ENCODE results near the gene GBP4. TPM values are rescaled to one million over a fixed set of nuclear protein-coding genes. Genes with fewer than 3 reads are reported as not detected.

The GBP4 gene
- total RNA-seq, 1 experiment from 2014 or later = not detected

- Histone ChIP-seq H3K9ac (ENCODE audit: low read length) (no peak overlapping the region), H3K27me3 (ENCODE audit: low read length) (no peaks in the 10 kb centered on the region), H3K9me2 (replicated peaks; ENCODE audit: insufficient read depth, low read length) (no peaks in the 10 kb centered on the region), H3K4me3 (ENCODE audit: low read length) (no peak overlapping the region), H3K27ac (ENCODE audit: low read length) (no peak overlapping the region), H3K79me2 (ENCODE audit: low read length) (no peaks in the 10 kb centered on the region), H3K4me2 (ENCODE audit: low read depth, low read length, poor library complexity, severe bottlenecking) (no peak overlapping the region), H2AFZ (ENCODE audit: low read length) (no peak overlapping the region), H3K9me3 (ENCODE audit: low read length) (no peaks in the 10 kb centered on the region), H3K4me1 (ENCODE audit: low read length) (no peaks in the 10 kb centered on the region), H3K36me3 (ENCODE audit: insufficient read depth, low read length) (no peaks in the 10 kb centered on the region), H4K20me1 (ENCODE audit: insufficient read depth, low read depth, low read length) (no peaks in the 10 kb centered on the region)
- DNase-seq = no peak
These were observed 31.0 kb downstream of the GBP4 start for GRCh38 chr1:89167590-89168230.

- Histone ChIP-seq H3K36me3 (ENCODE audit: insufficient read depth, low read length) (no peaks in the 10 kb centered on the region), H3K4me2 (ENCODE audit: low read depth, low read length, poor library complexity, severe bottlenecking) (no peak overlapping the region), H3K27ac (ENCODE audit: low read length) (no peak overlapping the region), H3K4me3 (ENCODE audit: low read length) (no peak overlapping the region), H3K27me3 (ENCODE audit: low read length) (no peaks in the 10 kb centered on the region), H3K9me3 (ENCODE audit: low read length) (no peaks in the 10 kb centered on the region), H2AFZ (ENCODE audit: low read length) (no peak overlapping the region), H4K20me1 (ENCODE audit: insufficient read depth, low read depth, low read length) (no peaks in the 10 kb centered on the region), H3K9ac (ENCODE audit: low read length) (no peak overlapping the region), H3K9me2 (replicated peaks; ENCODE audit: insufficient read depth, low read length) (no peaks in the 10 kb centered on the region), H3K79me2 (ENCODE audit: low read length) (no peaks in the 10 kb centered on the region), H3K4me1 (ENCODE audit: low read length) (no peaks in the 10 kb centered on the region)
- DNase-seq = no peak
These were observed 32.0 kb downstream of the GBP4 start for GRCh38 chr1:89166705-89167104.

GRCh38 chr1:89165811-89166210, 32.9 kb downstream of the GBP4 start:
- no peaks in the 10 kb centered on the region for H3K36me3 ChIP-seq (ENCODE audit: insufficient read depth, low read length)
- H3K27ac ChIP-seq (ENCODE audit: low read length) = no peak overlapping the region
- H3K9ac ChIP-seq (ENCODE audit: low read length) = no peak overlapping the region
- H3K4me2 ChIP-seq (ENCODE audit: low read depth, low read length, poor library complexity, severe bottlenecking) = no peak overlapping the region
- no peaks in the 10 kb centered on the region for H3K9me3 ChIP-seq (ENCODE audit: low read length)
- no peak overlapping the region for H2AFZ ChIP-seq (ENCODE audit: low read length)
- H3K79me2 ChIP-seq (ENCODE audit: low read length) = no peaks in the 10 kb centered on the region
- no peaks in the 10 kb centered on the region for H3K9me2 ChIP-seq (replicated peaks; ENCODE audit: insufficient read depth, low read length)
- no peaks in the 10 kb centered on the region for H3K27me3 ChIP-seq (ENCODE audit: low read length)
- no peaks in the 10 kb centered on the region for H4K20me1 ChIP-seq (ENCODE audit: insufficient read depth, low read depth, low read length)
- no peak for DNase-seq
- no peak overlapping the region for H3K4me3 ChIP-seq (ENCODE audit: low read length)
- no peaks in the 10 kb centered on the region for H3K4me1 ChIP-seq (ENCODE audit: low read length)

- Histone ChIP-seq H3K36me3 (ENCODE audit: insufficient read depth, low read length) (no peaks in the 10 kb centered on the region), H3K27me3 (ENCODE audit: low read length) (no peaks in the 10 kb centered on the region), H3K9me3 (ENCODE audit: low read length) (no peaks in the 10 kb centered on the region), H2AFZ (ENCODE audit: low read length) (no peak overlapping the region), H3K79me2 (ENCODE audit: low read length) (no peaks in the 10 kb centered on the region), H3K9me2 (replicated peaks; ENCODE audit: insufficient read depth, low read length) (no peaks in the 10 kb centered on the region), H3K4me2 (ENCODE audit: low read depth, low read length, poor library complexity, severe bottlenecking) (no peak overlapping the region), H4K20me1 (ENCODE audit: insufficient read depth, low read depth, low read length) (no peaks in the 10 kb centered on the region), H3K4me1 (ENCODE audit: low read length) (no peaks in the 10 kb centered on the region; the same call in 1 of the 2 replicates), H3K9ac (ENCODE audit: low read length) (no peak overlapping the region), H3K27ac (ENCODE audit: low read length) (no peak overlapping the region), H3K4me3 (ENCODE audit: low read length) (no peak overlapping the region)
- DNase-seq = no peak
These were observed 47.7 kb downstream of the GBP4 start for GRCh38 chr1:89151047-89151446.

GRCh38 chr1:89149976-89150375, 48.8 kb downstream of the GBP4 start:
- DNase-seq = no peak
- no peak overlapping the region for H3K9ac ChIP-seq (ENCODE audit: low read length)

GRCh38 chr1:89149229-89149628, 49.5 kb downstream of the GBP4 start:
- no peak overlapping the region for H3K27ac ChIP-seq (ENCODE audit: low read length)
- H3K4me2 ChIP-seq (ENCODE audit: low read depth, low read length, poor library complexity, severe bottlenecking) = no peak overlapping the region
- no peaks in the 10 kb centered on the region for H3K79me2 ChIP-seq (ENCODE audit: low read length)
- no peaks in the 10 kb centered on the region; the same call in 1 of the 2 replicates for H3K4me1 ChIP-seq (ENCODE audit: low read length)
- H2AFZ ChIP-seq (ENCODE audit: low read length) = no peak overlapping the region
- no peaks in the 10 kb centered on the region for H3K9me2 ChIP-seq (replicated peaks; ENCODE audit: insufficient read depth, low read length)
- no peaks in the 10 kb centered on the region for H3K9me3 ChIP-seq (ENCODE audit: low read length)
- no peak overlapping the region for H3K9ac ChIP-seq (ENCODE audit: low read length)
- H3K4me3 ChIP-seq (ENCODE audit: low read length) = no peak overlapping the region
- DNase-seq = no peak
- no peaks in the 10 kb centered on the region for H3K27me3 ChIP-seq (ENCODE audit: low read length)
- no peaks in the 10 kb centered on the region for H4K20me1 ChIP-seq (ENCODE audit: insufficient read depth, low read depth, low read length)
- no peaks in the 10 kb centered on the region for H3K36me3 ChIP-seq (ENCODE audit: insufficient read depth, low read length)

More at GRCh38 chr1:89149976-89150375, 48.8 kb downstream of the GBP4 start:
- Histone ChIP-seq H3K36me3 (ENCODE audit: insufficient read depth, low read length) (no peaks in the 10 kb centered on the region), H3K4me2 (ENCODE audit: low read depth, low read length, poor library complexity, severe bottlenecking) (no peak overlapping the region), H3K9me3 (ENCODE audit: low read length) (no peaks in the 10 kb centered on the region), H3K9me2 (replicated peaks; ENCODE audit: insufficient read depth, low read length) (no peaks in the 10 kb centered on the region), H3K4me3 (ENCODE audit: low read length) (no peak overlapping the region), H3K27me3 (ENCODE audit: low read length) (no peaks in the 10 kb centered on the region), H3K4me1 (ENCODE audit: low read length) (no peaks in the 10 kb centered on the region; the same call in 1 of the 2 replicates), H3K27ac (ENCODE audit: low read length) (no peak overlapping the region), H4K20me1 (ENCODE audit: insufficient read depth, low read depth, low read length) (no peaks in the 10 kb centered on the region), H3K79me2 (ENCODE audit: low read length) (no peaks in the 10 kb centered on the region), H2AFZ (ENCODE audit: low read length) (no peak overlapping the region)

GRCh38 chr1:89147678-89148658, 50.8 kb downstream of the GBP4 start:
- Histone ChIP-seq H3K36me3 (ENCODE audit: insufficient read depth, low read length) (no peaks in the 10 kb centered on the region), H3K4me1 (ENCODE audit: low read length) (no peaks in the 10 kb centered on the region; the same call in 1 of the 2 replicates), H2AFZ (ENCODE audit: low read length) (no peak overlapping the region), H3K9me3 (ENCODE audit: low read length) (no peaks in the 10 kb centered on the region), H3K79me2 (ENCODE audit: low read length) (no peaks in the 10 kb centered on the region), H3K4me2 (ENCODE audit: low read depth, low read length, poor library complexity, severe bottlenecking) (no peak overlapping the region), H3K27ac (ENCODE audit: low read length) (no peak overlapping the region), H3K27me3 (ENCODE audit: low read length) (no peaks in the 10 kb centered on the region), H3K4me3 (ENCODE audit: low read length) (no peak overlapping the region), H3K9ac (ENCODE audit: low read length) (no peak overlapping the region), H3K9me2 (replicated peaks; ENCODE audit: insufficient read depth, low read length) (no peaks in the 10 kb centered on the region), H4K20me1 (ENCODE audit: insufficient read depth, low read depth, low read length) (no peaks in the 10 kb centered on the region)
- no peak for DNase-seq

- H3K4me2 ChIP-seq (ENCODE audit: low read depth, low read length, poor library complexity, severe bottlenecking) = no peak overlapping the region
- no peak overlapping the region for H3K9ac ChIP-seq (ENCODE audit: low read length)
- H3K9me2 ChIP-seq (replicated peaks; ENCODE audit: insufficient read depth, low read length) = no peaks in the 10 kb centered on the region
These were observed 52.0 kb downstream of the GBP4 start for GRCh38 chr1:89146721-89147120.

More at GRCh38 chr1:89146721-89147120, 52.0 kb downstream of the GBP4 start:
- no peaks in the 10 kb centered on the region; the same call in 1 of the 2 replicates for H3K4me1 ChIP-seq (ENCODE audit: low read length)
- no peak for DNase-seq
- H3K79me2 ChIP-seq (ENCODE audit: low read length) = no peaks in the 10 kb centered on the region
- no peaks in the 10 kb centered on the region for H3K9me3 ChIP-seq (ENCODE audit: low read length)
- no peak overlapping the region for H3K27ac ChIP-seq (ENCODE audit: low read length)
- no peak overlapping the region for H3K4me3 ChIP-seq (ENCODE audit: low read length)
- no peaks in the 10 kb centered on the region for H3K36me3 ChIP-seq (ENCODE audit: insufficient read depth, low read length)
- no peaks in the 10 kb centered on the region for H4K20me1 ChIP-seq (ENCODE audit: insufficient read depth, low read depth, low read length)
- H3K27me3 ChIP-seq (ENCODE audit: low read length) = no peaks in the 10 kb centered on the region
- no peak overlapping the region for H2AFZ ChIP-seq (ENCODE audit: low read length)

Measured in Karpas-422 (cell line).